HepG2 (cell line): Measurements from ENCODE around the gene EIF5. TPM values are rescaled to one million over a fixed set of nuclear protein-coding genes. Genes with fewer than 3 reads are reported as not detected.

ENCODE experiments used
- CC2D1A ChIP-seq: sonication (generic); formaldehyde crosslinking; IDR thresholded peaks from 2 replicates; pipeline ENCODE4 v1.8.1; 2023; ENCODE audit warnings: mild to moderate bottlenecking, missing genetic modification reagents
- ETS1 ChIP-seq: sonication (generic); formaldehyde crosslinking; IDR thresholded peaks from 2 replicates; pipeline ENCODE4 v1.4.0; 2020; ENCODE audit warnings: missing genetic modification reagents
- HBP1 ChIP-seq: IDR thresholded peaks from 2 replicates; pipeline ENCODE4 v1.6.1; 2016; ENCODE audit warnings: low read depth, control low read depth
- HOXA7 ChIP-seq: sonication (generic); formaldehyde crosslinking; IDR thresholded peaks from 2 replicates; pipeline ENCODE4 v1.8.1; 2022; ENCODE audit warnings: mild to moderate bottlenecking, missing genetic modification reagents, moderate library complexity
- JUND ChIP-seq: sonication (generic); formaldehyde crosslinking; IDR thresholded peaks from 2 replicates; pipeline ENCODE4 v1.8.0; 2022; ENCODE audit warnings: mild to moderate bottlenecking, missing genetic modification reagents
- NFAT5 ChIP-seq: sonication (generic); formaldehyde crosslinking; IDR thresholded peaks from 2 replicates; pipeline ENCODE4 v1.4.0; 2020; ENCODE audit warnings: missing genetic modification reagents
- PATZ1 ChIP-seq: sonication (generic); formaldehyde crosslinking; IDR thresholded peaks from 2 replicates; pipeline ENCODE4 v1.4.0; 2020; ENCODE audit warnings: missing genetic modification reagents
- POGZ ChIP-seq: sonication (generic); formaldehyde crosslinking; IDR thresholded peaks from 2 replicates; pipeline ENCODE4 v1.4.0; 2020; ENCODE audit warnings: mild to moderate bottlenecking, missing genetic modification reagents
- ZBTB37 ChIP-seq: sonication (generic); formaldehyde crosslinking; IDR thresholded peaks from 2 replicates; pipeline ENCODE4 v1.4.0; 2020; ENCODE audit warnings: mild to moderate bottlenecking, missing genetic modification reagents
- ZBTB43 ChIP-seq: sonication (generic); formaldehyde crosslinking; conservative IDR thresholded peaks from 2 replicates; pipeline ENCODE4 v1.4.0; 2020; ENCODE audit warnings: missing genetic modification reagents
- ZNF431 ChIP-seq: sonication (generic); formaldehyde crosslinking; IDR thresholded peaks from 2 replicates; pipeline ENCODE4 v1.9.0; 2022; ENCODE audit warnings: missing genetic modification reagents, low read depth, mild to moderate bottlenecking, borderline replicate concordance
- ZNF552 ChIP-seq: sonication (generic); formaldehyde crosslinking; IDR thresholded peaks from 2 replicates; pipeline ENCODE4 v1.9.0; 2022; ENCODE audit warnings: missing genetic modification reagents, mild to moderate bottlenecking, borderline replicate concordance
- ZNF777 ChIP-seq: sonication (generic); formaldehyde crosslinking; IDR thresholded peaks from 2 replicates; pipeline ENCODE4 v1.4.0; 2020; ENCODE audit warnings: missing genetic modification reagents
- polyA plus RNA-seq, 8 experiments: library from polyadenylated mRNA; depleted of rRNA in 3 of 8; stranded (reverse) in 7 of 8; unstranded in 1 of 8; fragments of >200 nt; fragmentation: Illumina TruSeq in 4 of 8; extraction: Trizol in 4 of 8; gene quantifications; 2 replicates each; pipeline versions ENCODE4 v1.2.1 to v1.2.3, GENCODE V29; 2011 to 2016; ENCODE audit warnings: low read depth in 4 of 8, missing spikeins in 1 of 8, mixed read lengths in 1 of 8; ENCODE audit not compliant: insufficient read depth in 1 of 8
- total RNA-seq, 5 experiments: library from RNA; depleted of rRNA; stranded (reverse); fragments of >200 nt; fragmentation: Illumina TruSeq; extraction: Trizol; gene quantifications; 2 replicates each; pipeline ENCODE4 v1.2.3, GENCODE V29; 2016; ENCODE audit warnings: low read depth in 1 of 5

The EIF5 gene
- total and polyA plus RNA-seq, 2 of the 13 experiments (the other 11 are each of a cell fraction or from before 2014, with no cell fraction given), result 189 to 281 TPM

GRCh38 chr14:103334644-103335622 is 896 bp downstream of the EIF5 start (continued):
- TF ChIP-seq PATZ1 (peak; percentile 72), CC2D1A (no peak), HBP1 (CRISPR knock-in tag) (no peak), ZNF431 (CRISPR knock-in tag) (no peak), HOXA7 (no peak), ZNF777 (CRISPR knock-in tag) (no peak), ZNF552 (CRISPR knock-in tag) (no peak), ETS1 (CRISPR knock-in tag) (no peak), JUND (0 out of 2 replicates have a peak, but pooled peaks have one; percentile 49), ZBTB37 (CRISPR knock-in tag) (no peak), ZBTB43 (CRISPR knock-in tag) (no peak), POGZ (CRISPR knock-in tag) (no peak; the same call in 1 of the 2 replicates), NFAT5 (CRISPR knock-in tag) (no peak)
